Measurements from ENCODE around the gene TMEM184A. TPM values are rescaled to one million over a fixed set of nuclear protein-coding genes. Genes with fewer than 3 reads are reported as not detected.
"Not testable (repeated sequence)": the region's sequence is repeated elsewhere in the genome, so short reads cannot be mapped to it uniquely, and the experiment has no call there.

Gene TMEM184A
- total RNA-seq, 4 donors from 2014 or later, result 0.44 to 3.0 (median 0.70) TPM

GRCh38 chr7:1523844-1524243, 32.2 kb downstream of the TMEM184A start:
- Histone ChIP-seq H3K9me3 (no peaks in the 10 kb centered on the region), H3K4me1 (no peaks in the 10 kb centered on the region), H3K27me3 (no peaks in the 10 kb centered on the region), H3K36me3 (no peaks in the 10 kb centered on the region), H3K4me3 (replicated peaks in 1 of 3) (no peak overlapping the region), H3K27ac (no peak overlapping the region)
- TF ChIP-seq POLR2A (IDR thresholded peaks at IDR 0.05), result no peak
- TF ChIP-seq CTCF (IDR thresholded peaks at IDR 0.05), result no peak
- no peak for DNase-seq
- 71 to 85% methylated on average over 12 to 15 of the region's 17 CpGs for WGBS, 2 donors
- intact Hi-C loops (cut with DNase I), result no loop called here

- Histone ChIP-seq H3K4me3 (replicated peaks in 1 of 3) (no peak overlapping the region), H3K36me3 (no peaks in the 10 kb centered on the region), H3K27ac (no peak overlapping the region), H3K27me3 (no peaks in the 10 kb centered on the region), H3K4me1 (no peaks in the 10 kb centered on the region), H3K9me3 (no peaks in the 10 kb centered on the region)
- no peak for TF ChIP-seq CTCF (IDR thresholded peaks at IDR 0.05)
- no peak for TF ChIP-seq POLR2A (IDR thresholded peaks at IDR 0.05)
- no peak for DNase-seq
- intact Hi-C loops (cut with DNase I), result no loop called here
- 28 to 57% methylated on average over 1 to 9 of the region's 13 CpGs for WGBS, 2 donors
Measured at GRCh38 chr7:1523208-1523607, 32.8 kb downstream of the TMEM184A start.

GRCh38 chr7:1521456-1521855, 34.5 kb downstream of the TMEM184A start:
- TF ChIP-seq CTCF (IDR thresholded peaks at IDR 0.05), result no peak
- TF ChIP-seq POLR2A (IDR thresholded peaks at IDR 0.05), result no peak
- H3K4me3 ChIP-seq (replicated peaks in 1 of 3), result no peak overlapping the region
- intact Hi-C loops (cut with DNase I), result no loop called here
- H3K4me1 ChIP-seq, result no peaks in the 10 kb centered on the region
- H3K27ac ChIP-seq, result no peak overlapping the region
- 83 to 88% methylated on average over 11 of the region's 11 CpGs for WGBS, 2 donors
- DNase-seq, result no peak
- H3K36me3 ChIP-seq, result no peaks in the 10 kb centered on the region
- H3K9me3 ChIP-seq, result no peaks in the 10 kb centered on the region
- no peaks in the 10 kb centered on the region for H3K27me3 ChIP-seq

GRCh38 chr7:1520539-1521234, 35.3 kb downstream of the TMEM184A start:
- DNase-seq, result no peak
- Histone ChIP-seq H3K4me1 (no peaks in the 10 kb centered on the region), H3K27ac (no peak overlapping the region), H3K4me3 (replicated peaks in 1 of 3) (no peak overlapping the region), H3K36me3 (no peaks in the 10 kb centered on the region), H3K27me3 (no peaks in the 10 kb centered on the region), H3K9me3 (no peaks in the 10 kb centered on the region)
- intact Hi-C loops (cut with DNase I), result no loop called here
- TF ChIP-seq CTCF (IDR thresholded peaks at IDR 0.05), result no peak
- TF ChIP-seq POLR2A (IDR thresholded peaks at IDR 0.05), result no peak
- 72 to 74% methylated on average over 26 to 27 of the region's 27 CpGs for WGBS, 2 donors

GRCh38 chr7:1519322-1519922, 36.6 kb downstream of the TMEM184A start:
- H3K27ac ChIP-seq; DNase-seq; H3K4me1 ChIP-seq; intact Hi-C loops (cut with DNase I); H3K36me3 ChIP-seq; H3K4me3 ChIP-seq (replicated peaks in 1 of 3); H3K9me3 ChIP-seq; H3K27me3 ChIP-seq: not testable (repeated sequence)
- WGBS, 2 donors, result 91 to 92% methylated on average over 12 of the region's 12 CpGs

All from thyroid gland (tissue), 4 donors.